Neural progenitor cell (in vitro differentiated cells): ENCODE measurements around the gene AMELX. TPM values are rescaled to one million over a fixed set of nuclear protein-coding genes. Genes with fewer than 3 reads are reported as not detected.

Experiments
- DNase-seq: peaks from one replicate; pipeline ENCODE4 v3.0.0-alpha.2; 2016; ENCODE audit warnings: low spot score
- H2AFZ ChIP-seq: fragments of 200-600 bp; sonication (generic); replicated peaks from 2 replicates; pipeline ENCODE4 v1.6.1; 2016; ENCODE audit warnings: antibody characterized with exemption
- H3F3A ChIP-seq: fragments of 200-600 bp; sonication (generic); 2 replicates; pipeline ENCODE4 v1.6.1; 2016; ENCODE audit warnings: antibody characterized with exemption, low read depth
- H3K27ac ChIP-seq: fragments of 200-600 bp; sonication (generic); 2 replicates; pipeline ENCODE4 v1.5.1; 2016; ENCODE audit warnings: mild to moderate bottlenecking
- H3K27me3 ChIP-seq: fragments of 200-600 bp; sonication (generic); 2 replicates; pipeline ENCODE4 v1.6.1; 2016; ENCODE audit warnings: mild to moderate bottlenecking, moderate library complexity
- H3K36me3 ChIP-seq: fragments of 200-600 bp; sonication (generic); 2 replicates; pipeline ENCODE4 v1.5.1; 2016
- H3K4me1 ChIP-seq: fragments of 200-600 bp; sonication (generic); 2 replicates; pipeline ENCODE4 v1.6.1; 2016; ENCODE audit warnings: mixed run types
- H3K4me2 ChIP-seq: fragments of 200-600 bp; sonication (generic); 2 replicates; pipeline ENCODE4 v1.6.1; 2016
- H3K4me3 ChIP-seq: fragments of 200-600 bp; sonication (generic); 2 replicates; pipeline ENCODE4 v1.5.1; 2016
- H3K79me2 ChIP-seq: fragments of 200-600 bp; sonication (generic); 2 replicates; pipeline ENCODE4 v1.6.1; 2016; ENCODE audit warnings: low read depth
- H3K9ac ChIP-seq: fragments of 200-600 bp; sonication (generic); 2 replicates; pipeline ENCODE4 v1.6.1; 2016
- H3K9me3 ChIP-seq: fragments of 200-600 bp; sonication (generic); 2 replicates; pipeline ENCODE4 v1.5.1; 2016; ENCODE audit warnings: low read depth
- H4K20me1 ChIP-seq: fragments of 200-600 bp; sonication (generic); 2 replicates; pipeline ENCODE4 v1.6.1; 2016; ENCODE audit warnings: low read depth
- H3K27ac Mint-ChIP-seq: 3 replicates; pipeline ENCODE4 v1.8.0; 2021; ENCODE audit warnings: mixed read lengths
- H3K27me3 Mint-ChIP-seq: 2 replicates; pipeline ENCODE4 v1.8.0; 2022; ENCODE audit warnings: low read depth, mild to moderate bottlenecking, inconsistent platforms, moderate library complexity, mixed read lengths; ENCODE audit not compliant: insufficient read depth
- H3K36me3 Mint-ChIP-seq: 3 replicates; pipeline ENCODE4 v1.8.0; 2021; ENCODE audit warnings: mixed read lengths
- H3K4me1 Mint-ChIP-seq: 3 replicates; pipeline ENCODE4 v1.8.0; 2021; ENCODE audit warnings: mixed read lengths
- H3K4me3 Mint-ChIP-seq: 3 replicates; pipeline ENCODE4 v1.8.0; 2021; ENCODE audit warnings: mild to moderate bottlenecking, moderate library complexity, mixed read lengths
- H3K9me3 Mint-ChIP-seq: 3 replicates; pipeline ENCODE4 v1.8.0; 2020; ENCODE audit warnings: mixed read lengths
- CTCF ChIP-seq: fragments of 200-600 bp; sonication (generic); IDR thresholded peaks from 2 replicates; pipeline ENCODE4 v1.5.1; 2017; ENCODE audit warnings: antibody characterized with exemption, mild to moderate bottlenecking
- EZH2 ChIP-seq: fragments of 200-600 bp; sonication (generic); IDR thresholded peaks from 2 replicates; pipeline ENCODE4 v1.6.1; 2017; ENCODE audit warnings: antibody characterized with exemption, mild to moderate bottlenecking, moderate library complexity
- EZH2phosphoT487 ChIP-seq: fragments of 200-600 bp; sonication (generic); IDR thresholded peaks from 2 replicates; pipeline ENCODE4 v1.6.1; 2017; ENCODE audit warnings: antibody characterized with exemption
- total RNA-seq: library from RNA; depleted of rRNA; stranded (reverse); fragments of >200 nt; gene quantifications from 2 replicates; pipeline ENCODE4 v1.2.3, GENCODE V29; 2015; ENCODE audit warnings: low replicate concordance

The AMELX gene
- total RNA-seq, 1 donor from 2014 or later = not detected

GRCh38 chrX:11346121-11346682 is 53.0 kb downstream of the AMELX start:
- Mint-ChIP-seq H3K27ac (no peak overlapping the region), H3K4me1 (peaks cover 20% of the 10 kb centered on the region), H3K36me3 (no peaks in the 10 kb centered on the region), H3K4me3 (no peak overlapping the region), H3K27me3 (no peaks in the 10 kb centered on the region), H3K9me3 (peaks cover 2% of the 10 kb centered on the region)
- Histone ChIP-seq H4K20me1 (no peaks in the 10 kb centered on the region), H3K79me2 (no peaks in the 10 kb centered on the region), H3K9ac (no peak overlapping the region), H3K27me3 (no peaks in the 10 kb centered on the region), H3F3A (no peaks in the 10 kb centered on the region), H2AFZ (no peak overlapping the region), H3K4me3 (no peak overlapping the region), H3K4me2 (no peak overlapping the region), H3K9me3 (no peaks in the 10 kb centered on the region), H3K27ac (no peak overlapping the region), H3K4me1 (no peaks in the 10 kb centered on the region), H3K36me3 (no peaks in the 10 kb centered on the region)
- TF ChIP-seq EZH2phosphoT487 (no peak), EZH2 (no peak), CTCF (no peak)
- no peak for DNase-seq

- H3K27ac Mint-ChIP-seq = no peak overlapping the region
- no peak overlapping the region for H3K27ac ChIP-seq
These were observed 54.1 kb downstream of the AMELX start for GRCh38 chrX:11347300-11347699.

GRCh38 chrX:11349020-11349419 is 55.8 kb downstream of the AMELX start:
- no peak overlapping the region for H3K27ac Mint-ChIP-seq

More at GRCh38 chrX:11347300-11347699, 54.1 kb downstream of the AMELX start:
- Histone ChIP-seq H3F3A (no peaks in the 10 kb centered on the region), H3K4me2 (no peak overlapping the region), H3K9ac (no peak overlapping the region), H3K9me3 (no peaks in the 10 kb centered on the region), H3K36me3 (no peaks in the 10 kb centered on the region), H3K79me2 (no peaks in the 10 kb centered on the region), H3K27me3 (no peaks in the 10 kb centered on the region), H3K4me1 (no peaks in the 10 kb centered on the region), H3K4me3 (no peak overlapping the region), H4K20me1 (no peaks in the 10 kb centered on the region), H2AFZ (no peak overlapping the region)
- Mint-ChIP-seq H3K4me1 (peaks cover 12% of the 10 kb centered on the region), H3K4me3 (no peak overlapping the region), H3K9me3 (peaks cover 2% of the 10 kb centered on the region), H3K36me3 (no peaks in the 10 kb centered on the region), H3K27me3 (no peaks in the 10 kb centered on the region)
- TF ChIP-seq CTCF = no peak
- no peak for TF ChIP-seq EZH2
- no peak for TF ChIP-seq EZH2phosphoT487
- DNase-seq = no peak

More at GRCh38 chrX:11349020-11349419, 55.8 kb downstream of the AMELX start:
- no peaks in the 10 kb centered on the region for H3F3A ChIP-seq
- H4K20me1 ChIP-seq = no peaks in the 10 kb centered on the region
- TF ChIP-seq CTCF (no peak), EZH2 (no peak), EZH2phosphoT487 (no peak)
- H3K27me3 Mint-ChIP-seq = no peaks in the 10 kb centered on the region
- H3K4me1 ChIP-seq = no peaks in the 10 kb centered on the region
- no peak overlapping the region for H3K9ac ChIP-seq
- no peak overlapping the region for H3K4me3 Mint-ChIP-seq
- H2AFZ ChIP-seq = no peak overlapping the region
- no peak overlapping the region for H3K4me2 ChIP-seq
- H3K9me3 Mint-ChIP-seq = no peaks in the 10 kb centered on the region
- H3K36me3 Mint-ChIP-seq = no peaks in the 10 kb centered on the region
- no peak overlapping the region for H3K4me3 ChIP-seq
- no peaks in the 10 kb centered on the region for H3K36me3 ChIP-seq
- no peaks in the 10 kb centered on the region for H3K9me3 ChIP-seq
- no peaks in the 10 kb centered on the region for H3K79me2 ChIP-seq
- DNase-seq = no peak
- no peak overlapping the region for H3K27ac ChIP-seq
- peaks cover 5% of the 10 kb centered on the region for H3K4me1 Mint-ChIP-seq
- no peaks in the 10 kb centered on the region for H3K27me3 ChIP-seq
